HG03139 (cell line): ENCODE results near the gene UBE3A.

Experiments used
- ATAC-seq: cut with Tn5 transposase; IDR thresholded peaks from one replicate; pipeline ENCODE4 v1.9.1; 2021; ENCODE audit not compliant: unreplicated experiment

UBE3A gene

DNA sequence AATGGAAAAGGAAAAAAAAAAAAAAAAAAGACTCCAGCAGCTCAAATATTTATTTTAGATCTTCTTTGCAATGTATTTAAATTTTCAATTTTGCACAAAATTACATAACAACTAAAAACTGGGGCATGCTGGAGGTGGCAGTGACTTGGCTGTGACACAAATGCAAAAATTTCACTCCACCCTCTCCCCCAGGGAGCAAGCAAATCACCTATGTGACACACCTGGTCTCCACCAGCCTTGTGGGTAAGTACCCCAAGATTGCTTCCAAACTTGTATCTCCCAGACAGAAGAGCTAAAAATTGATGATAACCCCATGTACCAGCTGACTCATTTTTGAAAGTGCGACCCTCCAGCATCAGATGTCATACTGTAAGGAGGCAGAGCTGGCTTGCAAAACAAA, 32.0 kb downstream of the UBE3A start:
- ATAC-seq: no peak

DNA sequence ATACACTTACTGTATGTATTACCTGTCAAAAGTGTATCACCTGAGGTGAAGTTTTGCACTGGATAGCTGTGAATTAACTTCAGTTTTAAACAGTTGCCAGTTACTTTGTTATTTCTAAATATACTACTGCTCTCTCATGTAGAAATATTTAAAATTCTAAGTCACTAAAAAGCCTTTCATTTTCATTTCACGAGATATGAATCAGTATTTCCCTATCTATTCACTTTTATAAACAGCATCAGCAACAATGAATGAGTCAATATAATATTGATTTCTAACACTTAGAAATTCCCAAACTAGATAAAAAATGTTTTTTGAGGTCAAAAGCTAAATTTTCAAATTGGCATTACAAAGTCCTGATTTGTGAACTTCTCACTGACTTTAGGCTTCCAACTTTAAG, 32.6 kb downstream of the UBE3A start:
- no peak for ATAC-seq

DNA sequence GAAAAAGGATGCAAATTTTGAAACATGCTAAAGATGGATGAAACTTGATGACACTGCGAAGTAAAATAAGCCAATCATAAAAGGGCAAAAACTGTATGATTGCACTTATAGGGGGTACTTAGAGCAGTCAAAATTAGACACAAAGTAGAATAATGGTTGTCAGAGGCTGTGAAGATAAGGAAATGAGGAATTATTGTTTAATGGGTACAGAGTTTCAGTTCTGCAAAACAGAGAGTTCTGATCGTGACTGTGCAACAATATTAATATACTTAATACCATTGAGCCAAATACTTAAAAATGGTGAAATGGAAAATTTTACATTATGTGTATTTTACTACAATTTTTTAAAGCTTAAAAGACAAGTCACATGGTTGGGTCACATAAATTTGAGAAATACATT, 35.1 kb downstream of the UBE3A start:
- no peak for ATAC-seq

DNA sequence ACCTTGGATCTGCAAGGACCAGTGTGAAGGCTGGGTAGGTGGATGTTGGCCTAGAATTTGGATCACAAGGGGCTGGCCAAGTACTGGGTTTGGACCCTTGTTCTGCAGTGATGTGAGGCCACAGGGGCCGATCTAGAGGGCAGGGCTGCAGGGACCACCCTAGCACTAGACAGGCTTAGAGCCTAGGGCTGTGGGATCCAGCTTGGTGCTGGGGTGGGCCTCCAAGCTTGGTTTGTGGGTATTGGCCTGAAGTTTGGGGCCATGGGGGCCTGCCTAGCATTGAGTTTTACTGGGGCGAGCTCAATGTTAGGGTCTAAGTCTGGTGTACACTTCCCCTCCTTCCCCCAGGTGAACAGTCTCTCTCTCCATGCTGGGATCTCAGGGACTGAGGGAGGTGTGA, 36.5 kb downstream of the UBE3A start:
- ATAC-seq: no peak

DNA sequence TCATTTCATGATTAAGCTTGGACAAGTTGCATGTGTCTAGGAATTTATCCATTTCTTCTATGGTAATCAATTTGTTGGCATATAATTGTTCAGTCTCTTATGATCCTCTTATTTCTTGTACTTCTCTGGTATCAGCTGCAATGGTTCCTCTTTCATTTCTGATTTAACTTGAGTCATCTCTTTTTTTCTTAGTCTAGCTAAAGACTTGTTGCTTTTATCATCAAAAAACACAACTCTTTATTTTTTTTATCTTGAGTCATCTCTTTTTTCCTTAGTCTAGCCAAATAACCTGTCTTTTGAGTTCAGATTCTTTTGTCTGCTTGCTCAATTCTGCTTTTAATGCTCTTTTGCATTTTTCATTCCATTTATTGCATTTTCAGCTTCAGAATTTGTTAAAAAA, 37.3 kb downstream of the UBE3A start:
- ATAC-seq: no peak

DNA sequence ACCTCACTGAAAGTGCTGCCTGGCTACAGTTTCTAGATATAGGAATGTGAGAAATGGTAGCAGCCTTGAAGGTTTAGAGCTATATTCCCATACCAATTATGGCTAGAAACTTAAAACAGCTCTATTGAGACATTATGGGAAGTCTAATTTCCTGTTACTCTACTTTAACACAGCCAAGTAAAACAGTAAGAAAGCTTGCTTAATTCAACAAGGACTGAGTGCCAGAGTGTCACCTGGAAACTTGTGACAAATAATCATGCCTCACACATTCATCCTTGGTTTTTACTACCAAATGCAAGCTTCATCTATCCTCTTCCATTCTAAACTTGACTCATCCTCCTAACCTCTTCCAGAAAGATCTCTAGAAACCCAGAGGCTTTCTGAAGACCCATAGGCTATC, 41.7 kb downstream of the UBE3A start:
- no peak for ATAC-seq

DNA sequence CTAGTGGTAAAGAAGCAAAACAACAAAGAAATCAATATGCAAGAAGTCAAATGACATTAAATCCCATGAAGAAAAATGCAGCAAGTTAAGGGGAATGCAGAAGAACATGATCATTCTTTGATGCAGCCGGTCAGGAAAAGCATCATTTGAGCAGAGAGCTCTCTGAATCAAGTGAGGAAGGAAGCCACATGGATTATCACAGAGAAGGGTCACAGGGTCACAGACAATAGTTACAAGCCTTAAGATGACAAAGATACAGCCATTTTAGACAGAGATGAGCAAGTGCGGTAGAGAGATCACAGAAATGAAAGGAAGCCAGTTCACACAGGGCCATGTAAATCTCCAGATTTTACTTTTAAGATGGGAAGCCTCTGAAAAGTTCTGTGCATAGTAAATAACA, 43.9 kb downstream of the UBE3A start:
- ATAC-seq: no peak

DNA sequence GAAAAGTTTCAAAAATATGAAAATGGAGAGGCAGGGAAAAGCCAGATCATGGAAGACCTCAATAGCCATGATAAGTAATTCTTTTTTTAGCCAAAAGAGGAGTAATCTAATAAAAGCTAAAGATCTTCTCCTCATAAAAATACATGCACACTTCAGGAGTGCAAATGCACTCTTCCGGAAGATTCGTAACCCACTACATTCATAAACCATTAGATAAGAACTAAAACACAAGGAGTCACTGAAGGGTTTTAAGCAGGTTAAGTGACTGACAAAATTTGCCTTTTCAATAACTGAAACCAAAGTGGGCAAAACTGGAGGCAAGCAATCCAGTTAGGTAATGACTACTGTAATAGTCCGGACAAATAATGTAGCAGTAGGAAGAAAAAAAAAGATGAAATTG, 46.0 kb downstream of the UBE3A start:
- no peak for ATAC-seq

DNA sequence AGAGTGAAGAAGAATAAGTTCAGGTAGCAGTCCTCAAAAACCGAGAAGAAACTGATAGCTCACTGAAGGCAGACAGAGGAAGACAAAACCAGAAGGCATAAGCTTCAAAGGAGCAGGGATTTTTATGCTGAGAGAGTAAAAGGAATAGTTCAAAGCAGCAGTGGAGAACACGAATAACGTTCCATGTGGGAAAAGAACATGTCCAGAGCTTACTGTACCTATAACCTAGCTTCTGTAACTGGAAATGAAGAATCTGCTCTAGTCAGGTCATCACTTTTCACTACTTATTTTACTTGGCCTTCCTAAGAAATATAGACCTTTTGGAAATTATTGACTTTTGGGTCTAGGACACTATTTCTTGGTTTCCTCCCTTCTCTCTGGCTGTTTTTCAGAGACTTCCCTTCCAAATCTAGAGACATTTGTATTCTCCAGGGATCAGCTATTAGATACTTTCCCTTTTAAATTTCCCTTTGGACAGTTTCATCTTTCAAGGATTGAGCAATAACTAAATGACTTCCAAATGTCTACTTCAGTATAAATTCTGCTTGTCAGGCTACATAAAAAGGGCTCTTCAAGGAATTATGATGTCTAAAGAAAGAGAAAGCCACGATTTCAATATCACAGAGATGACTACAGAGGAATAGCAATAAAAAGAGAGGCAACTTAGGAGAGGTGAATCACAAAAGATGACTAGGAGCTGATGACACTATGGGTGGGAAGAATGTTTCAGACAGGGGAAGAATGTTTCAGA, 46.7 kb downstream of the UBE3A start:
- no peak for ATAC-seq

DNA sequence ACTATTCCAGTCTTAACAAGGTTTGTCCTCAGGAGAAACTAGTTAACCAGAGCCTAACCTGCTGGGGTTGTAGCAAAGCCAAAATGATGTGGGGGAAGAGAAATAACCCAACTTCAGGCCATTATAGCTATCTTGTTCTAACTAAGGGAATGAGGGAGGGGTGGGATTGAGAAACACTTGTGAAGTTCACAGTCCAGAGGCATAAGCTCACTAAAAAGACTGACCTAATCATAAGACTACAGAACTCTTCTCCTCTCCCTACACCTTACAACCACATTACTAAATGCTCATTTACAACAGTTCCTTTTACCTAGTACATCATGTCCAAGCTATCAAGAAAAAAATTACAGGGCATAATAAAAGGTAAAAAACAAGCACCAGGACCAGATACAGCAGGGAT, 52.8 kb downstream of the UBE3A start:
- no peak for ATAC-seq

DNA sequence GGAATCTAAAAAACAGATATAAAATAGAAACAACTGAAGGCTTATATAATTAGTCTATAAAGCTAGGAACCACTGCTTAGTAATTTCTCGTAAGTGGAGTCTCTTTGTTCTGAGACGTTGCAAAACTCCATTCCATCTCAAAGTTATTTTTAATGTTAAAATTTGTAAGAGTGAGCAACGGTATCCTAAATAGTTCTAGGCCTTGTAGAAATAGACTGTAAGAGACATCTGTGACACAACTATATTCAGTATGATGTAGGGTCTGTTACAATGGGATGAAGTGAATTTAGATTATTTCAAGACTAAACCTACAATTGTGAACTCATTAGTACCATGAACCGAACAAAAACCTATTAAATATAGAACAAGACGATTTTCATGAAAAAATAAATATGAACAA, 57.2 kb downstream of the UBE3A start:
- no peak for ATAC-seq

DNA sequence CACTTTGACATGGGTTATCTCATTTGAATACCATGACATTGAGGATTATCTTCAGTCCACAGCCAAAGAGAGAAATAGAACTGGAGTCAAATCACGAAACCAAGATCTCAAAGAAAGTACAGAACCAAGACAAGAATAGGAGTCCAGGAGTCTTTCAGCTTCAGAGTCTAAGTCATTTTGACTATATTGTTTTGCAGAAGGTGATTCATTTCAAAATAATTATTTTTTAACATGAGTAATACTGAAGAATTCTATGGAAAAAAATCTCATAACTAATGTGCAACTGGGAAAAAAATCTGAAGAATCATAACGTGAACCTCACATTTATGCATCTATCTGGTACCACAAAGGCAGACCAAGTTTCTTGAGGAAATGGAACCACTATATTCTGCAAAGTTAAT, 60.3 kb downstream of the UBE3A start:
- no peak for ATAC-seq

DNA sequence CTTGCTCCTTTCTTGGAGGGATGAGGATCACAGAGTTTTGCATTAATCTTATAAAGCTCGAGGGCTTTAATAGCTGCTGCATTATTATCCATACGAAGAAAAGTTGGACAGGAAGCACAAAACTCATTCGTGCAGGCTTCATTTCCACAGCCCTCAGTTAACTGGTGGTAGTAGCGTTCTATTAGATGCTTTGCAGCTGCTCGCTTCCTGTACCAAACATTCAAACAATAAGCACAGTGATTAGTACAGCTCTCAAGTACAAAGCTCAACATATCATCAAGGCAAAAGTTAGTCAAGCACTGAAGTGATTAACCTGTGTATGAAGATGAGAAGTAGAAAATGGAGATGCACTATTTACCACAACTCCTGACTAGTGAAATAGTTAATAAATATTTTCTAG, 63.3 kb downstream of the UBE3A start:
- ATAC-seq: no peak

DNA sequence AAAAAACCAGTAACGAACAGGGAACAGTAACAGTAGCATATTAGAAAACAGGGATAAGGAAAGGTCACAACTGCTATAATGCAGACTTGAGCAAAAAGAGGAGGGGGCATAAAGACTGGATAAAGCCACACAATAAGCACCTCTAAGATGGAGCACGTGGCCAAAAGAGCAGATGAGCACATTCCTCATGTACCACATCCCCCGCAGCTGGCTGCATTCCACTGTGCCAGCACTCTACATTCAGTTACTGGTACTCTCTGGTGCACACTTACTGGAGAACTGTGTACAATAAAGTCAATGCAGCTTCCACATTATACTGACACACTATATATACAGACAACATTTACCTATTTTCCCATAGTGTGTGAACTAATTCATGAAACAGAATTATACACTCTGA, 64.7 kb downstream of the UBE3A start:
- no peak for ATAC-seq

DNA sequence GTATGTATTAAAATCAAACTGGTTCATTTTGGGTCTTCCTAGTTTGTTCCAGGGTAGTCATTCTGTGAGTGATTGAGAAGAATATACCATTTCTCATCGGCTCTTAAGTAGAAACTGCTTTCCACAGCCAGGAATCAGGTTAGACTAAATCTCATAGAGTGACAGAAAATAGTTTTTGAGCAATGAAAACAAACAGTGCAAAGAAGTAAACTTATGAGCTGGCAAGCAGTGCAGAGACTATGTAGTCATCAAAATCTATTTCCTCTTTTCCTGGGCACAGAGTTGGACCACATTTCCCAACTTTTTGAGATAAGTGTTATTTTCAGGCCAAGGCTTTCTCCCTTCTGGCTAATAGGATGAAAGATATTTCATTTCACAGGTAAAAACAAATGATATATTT, 66.5 kb downstream of the UBE3A start:
- no peak for ATAC-seq

DNA sequence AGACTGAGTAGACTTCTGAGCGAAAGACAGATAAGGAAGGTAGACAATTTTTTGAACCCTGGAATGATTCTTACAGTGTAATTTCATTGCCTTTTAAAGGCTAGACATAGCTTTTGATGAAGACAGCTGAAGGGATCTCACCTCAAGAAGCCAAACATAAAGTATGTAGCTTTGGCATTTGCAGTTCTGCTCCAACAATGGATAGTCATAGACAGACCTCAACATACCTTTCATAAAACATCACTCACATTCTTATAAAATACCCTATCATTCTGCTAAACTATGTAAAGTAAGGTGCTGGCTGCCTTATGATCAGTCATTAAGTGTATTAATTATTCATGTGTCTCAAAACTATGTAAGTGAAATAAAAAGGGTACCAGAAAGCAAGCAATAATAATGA, 70.0 kb downstream of the UBE3A start:
- no peak for ATAC-seq

DNA sequence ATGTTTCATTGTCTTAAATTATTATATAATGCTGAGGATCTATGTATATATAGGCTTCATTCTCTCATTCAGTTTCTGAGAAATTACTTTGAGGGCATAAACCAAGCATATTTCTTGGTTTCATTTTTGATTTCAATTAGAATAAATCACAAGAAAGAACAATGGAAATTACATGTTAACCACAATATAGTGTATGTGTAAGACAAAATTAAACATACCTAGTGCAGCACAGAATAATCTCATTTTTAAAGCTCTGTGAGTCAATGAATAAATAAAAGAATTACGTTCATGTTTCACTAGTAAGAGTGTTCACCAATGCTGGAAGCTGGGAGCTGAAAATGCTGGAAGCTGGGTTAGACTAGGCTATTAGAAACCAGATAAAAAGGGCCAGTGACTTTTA, 72.8 kb downstream of the UBE3A start:
- ATAC-seq: no peak

DNA sequence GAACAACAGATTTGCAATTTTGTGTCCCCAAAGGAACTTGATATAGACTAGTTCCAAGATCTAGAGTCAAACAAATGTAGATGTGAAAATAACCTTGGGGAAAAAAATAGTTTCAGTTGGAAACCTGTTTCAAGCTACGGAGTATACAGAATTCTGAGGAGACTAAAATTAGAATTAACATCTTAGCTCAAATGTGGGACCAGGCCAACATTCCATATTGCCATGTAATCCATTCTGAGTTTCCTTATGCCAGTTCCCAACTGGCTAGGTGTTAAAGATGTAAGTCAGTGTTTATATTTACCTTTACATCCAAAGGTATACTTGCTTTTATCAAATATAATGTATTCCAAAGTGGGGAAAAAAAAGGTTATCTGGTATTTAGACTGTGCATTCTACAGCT, 76.3 kb downstream of the UBE3A start:
- no peak for ATAC-seq

DNA sequence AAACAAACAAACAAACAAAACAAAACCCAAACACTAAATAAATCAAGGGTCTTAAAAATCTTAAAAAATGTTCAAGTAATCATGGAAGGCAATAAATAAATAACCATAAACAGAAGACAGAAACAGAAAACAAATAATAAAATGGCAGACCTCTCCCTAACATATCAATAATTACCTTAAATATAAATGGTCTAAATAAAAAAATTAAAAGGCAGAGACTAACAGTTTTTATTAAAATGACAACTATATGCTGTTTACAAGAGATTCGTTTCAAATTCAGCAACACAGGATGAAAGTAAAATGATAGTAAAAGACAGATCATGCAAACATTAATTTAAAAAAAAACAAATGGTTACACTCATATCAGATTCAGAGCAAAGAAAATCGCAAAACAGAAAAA, 91.1 kb downstream of the UBE3A start:
- ATAC-seq: no peak

DNA sequence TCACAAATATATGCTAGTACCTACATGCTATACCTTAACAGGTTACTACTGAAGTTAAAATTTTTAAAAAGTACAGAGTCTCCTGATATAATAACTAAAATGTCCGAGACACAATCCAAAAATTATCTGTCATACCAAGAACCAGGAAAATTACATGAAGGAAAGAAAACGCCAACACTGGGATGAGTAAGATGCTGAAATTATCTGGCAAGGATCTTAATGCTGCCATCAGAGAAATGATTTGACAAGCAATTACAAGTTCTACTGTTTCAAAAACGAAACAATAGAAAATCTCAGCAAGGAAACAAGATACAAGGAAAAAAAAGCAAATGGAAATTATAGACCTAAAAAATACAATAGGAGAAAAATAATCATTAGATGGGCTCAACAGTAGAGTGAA, 92.5 kb downstream of the UBE3A start:
- no peak for ATAC-seq

DNA sequence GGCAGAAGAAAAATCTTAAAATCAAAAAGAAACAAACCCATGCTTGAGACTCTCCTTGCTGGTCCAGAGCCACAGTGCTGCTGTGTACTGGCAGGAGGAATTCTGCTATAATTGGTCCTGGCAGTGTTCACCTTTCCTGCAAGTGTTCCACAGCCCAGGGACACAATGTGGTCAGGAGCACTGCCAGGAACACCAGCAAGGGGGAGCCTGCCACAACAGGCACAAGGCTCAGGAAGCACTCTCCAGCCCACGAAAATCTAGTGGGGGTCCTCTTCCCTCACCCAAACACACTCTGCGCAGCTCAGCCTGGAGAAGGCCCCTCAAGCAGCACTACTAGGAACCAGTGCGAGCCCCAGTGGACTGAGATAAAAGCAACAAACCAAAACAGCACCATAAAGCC, 92.9 kb downstream of the UBE3A start:
- no peak for ATAC-seq

DNA sequence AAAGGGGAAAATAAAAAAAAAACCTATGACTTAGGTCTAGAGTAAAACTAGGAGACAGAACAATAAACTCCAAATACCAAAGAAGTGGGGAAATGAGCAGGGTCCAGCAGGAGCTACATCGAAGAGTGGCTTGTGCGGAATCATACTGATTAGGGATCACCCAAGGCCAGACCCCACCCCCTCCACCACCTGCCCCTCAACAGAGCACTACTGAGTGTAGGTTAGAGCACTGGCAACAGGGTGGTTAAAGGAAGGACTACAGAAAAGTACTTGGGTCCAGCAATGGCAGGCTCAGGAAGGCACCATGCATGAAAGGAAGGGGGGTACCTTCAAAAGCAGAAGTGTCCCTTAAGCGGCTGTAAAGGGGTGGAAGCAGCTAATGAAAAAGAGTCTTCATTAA, 96.2 kb downstream of the UBE3A start:
- ATAC-seq: no peak

DNA sequence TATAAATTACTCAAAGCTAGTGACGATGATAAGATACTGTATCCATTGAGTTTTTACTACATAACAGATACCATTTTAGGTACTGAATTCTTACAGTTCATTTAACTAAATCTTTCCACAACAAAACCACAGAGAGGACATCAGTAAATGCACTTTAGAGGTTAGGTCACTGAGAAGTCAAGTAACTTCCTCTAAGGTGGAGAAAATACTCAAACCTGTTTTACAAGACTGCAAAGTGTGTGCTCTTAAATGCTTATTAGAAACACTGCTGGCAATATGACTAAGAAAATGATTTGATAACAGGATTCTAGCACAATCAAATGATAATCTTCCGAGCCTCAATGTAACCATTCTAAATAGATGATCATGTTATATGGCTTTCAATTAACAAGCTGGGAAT, 99.4 kb downstream of the UBE3A start:
- no peak for ATAC-seq

DNA sequence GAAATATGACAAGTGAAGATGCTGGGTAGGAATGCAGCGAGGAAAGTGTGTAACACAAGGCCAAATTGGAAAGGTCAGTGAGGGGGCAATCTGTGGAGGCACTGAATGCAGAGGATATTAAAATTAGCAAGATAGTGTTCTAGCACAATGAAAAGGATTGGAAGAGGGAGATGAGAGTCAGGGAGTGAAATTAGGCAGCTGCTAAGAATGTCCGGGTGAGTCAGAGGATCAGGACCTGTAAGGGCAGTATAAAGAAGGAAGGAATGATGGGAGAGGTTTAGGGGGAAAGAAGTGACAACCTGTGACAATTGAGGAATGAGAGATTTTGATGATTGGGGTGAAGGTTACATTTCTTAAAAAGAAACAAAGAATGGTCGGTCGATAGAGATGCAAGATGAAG, 103.5 kb downstream of the UBE3A start:
- ATAC-seq: no peak
